T47D (cell line): Measurements from ENCODE around the gene SELENOM.

Experiments used
- DNase-seq, 2 experiments: peaks; one replicate each; pipeline versions ENCODE4 v3.0.0 to v3.0.0-alpha.2; 2011 to 2012; ENCODE audit warnings: low read depth in 1 of 2, low spot score in 1 of 2
- JUND ChIP-seq: IDR thresholded peaks from 2 replicates; pipeline ENCODE4 v1.6.1; 2012; ENCODE audit warnings: low read depth
- in situ Hi-C: cut with HindIII; loops from 2 replicates; pipeline ENCODE4 v1.10.0; 2016; ENCODE audit warnings: low sequenced_read_pairs, low pct_unique_long_range_greater_than_20kb

Gene SELENOM, protein sequence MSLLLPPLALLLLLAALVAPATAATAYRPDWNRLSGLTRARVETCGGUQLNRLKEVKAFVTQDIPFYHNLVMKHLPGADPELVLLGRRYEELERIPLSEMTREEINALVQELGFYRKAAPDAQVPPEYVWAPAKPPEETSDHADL

DNA sequence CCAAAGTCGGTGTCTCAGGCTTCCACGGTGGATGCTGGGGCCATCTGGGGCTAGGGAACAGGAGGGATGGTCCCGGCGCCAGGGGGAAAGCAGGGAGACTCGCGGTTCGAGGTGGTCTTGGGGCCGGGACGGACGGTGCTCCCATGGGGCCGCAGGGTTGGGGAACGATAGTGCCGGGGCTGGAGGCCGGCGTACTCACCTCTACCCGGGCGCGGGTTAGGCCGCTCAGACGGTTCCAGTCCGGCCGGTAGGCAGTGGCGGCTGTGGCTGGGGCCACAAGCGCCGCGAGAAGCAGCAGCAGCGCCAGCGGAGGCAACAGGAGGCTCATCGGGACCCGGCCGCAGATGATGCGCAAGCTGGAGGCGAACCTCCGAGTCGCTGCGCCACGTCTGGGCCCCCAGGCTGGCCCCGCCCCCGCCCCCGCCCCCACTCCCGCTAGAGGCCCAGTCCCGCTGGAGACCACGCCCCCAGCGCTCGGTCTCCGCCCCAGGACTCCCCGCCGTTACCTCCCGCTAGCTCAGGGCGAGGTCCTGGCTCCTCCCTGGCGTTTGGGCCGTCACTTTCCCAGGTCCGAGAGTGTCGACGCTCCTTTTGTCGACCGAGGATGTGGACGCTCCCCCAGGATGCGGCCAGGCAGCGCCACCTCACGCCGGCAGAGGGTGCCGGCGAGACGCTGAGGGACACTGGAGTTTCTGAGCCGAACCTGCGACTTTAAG is at the start of gene SELENOM:
TSS of gene SELENOM (minus strand) at position 391 of the 716 bp plus-strand sequence. CDS start at position 328, 63 bp downstream.
- peak; percentile 82 to 98 for DNase-seq
- TF ChIP-seq JUND = no peak
- in situ Hi-C loops = no loop called here

DNA sequence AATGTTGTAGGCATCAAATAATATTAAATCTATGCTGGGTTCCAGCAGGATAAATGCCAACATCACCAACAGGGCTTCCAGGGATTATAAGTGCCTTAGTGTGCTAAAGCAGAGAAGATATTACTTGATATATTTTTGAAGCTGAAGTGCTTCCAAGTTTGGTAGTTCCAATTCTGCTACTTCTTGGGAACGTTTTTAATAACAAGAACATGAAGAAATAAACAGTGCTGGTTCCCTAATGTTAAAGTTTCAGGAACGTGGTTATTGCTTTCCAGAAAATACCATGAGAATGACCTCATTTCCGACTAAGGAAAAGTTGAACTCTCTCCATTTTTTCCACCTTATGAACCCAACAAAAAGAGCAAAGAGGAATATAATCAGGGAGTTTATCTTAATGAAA is 48.1 kb upstream of the SELENOM start:
- no peak for TF ChIP-seq JUND
- DNase-seq = no peak
- in situ Hi-C loops = no loop called here

DNA sequence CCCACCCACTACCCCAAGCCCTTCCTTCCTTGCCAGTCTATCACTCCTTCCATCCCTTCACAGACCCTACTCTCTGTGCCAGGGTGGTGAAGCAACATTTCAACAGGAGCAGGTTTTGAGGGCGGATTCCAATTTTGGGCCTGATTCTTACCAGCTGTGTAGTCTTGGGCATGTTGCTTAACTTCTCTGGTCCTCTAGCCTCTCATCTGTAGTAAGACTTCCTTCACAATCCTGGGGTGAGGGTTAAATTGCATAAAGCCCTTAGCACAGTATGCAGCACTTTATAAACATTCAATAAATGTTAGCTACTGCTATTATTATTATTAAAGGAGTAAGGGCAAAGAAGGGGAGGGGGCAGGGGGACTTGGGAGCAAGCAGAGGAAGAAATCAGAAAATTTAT is 47.6 kb upstream of the SELENOM start:
- TF ChIP-seq JUND = no peak
- no peak for DNase-seq
- in situ Hi-C loops = no loop called here

DNA sequence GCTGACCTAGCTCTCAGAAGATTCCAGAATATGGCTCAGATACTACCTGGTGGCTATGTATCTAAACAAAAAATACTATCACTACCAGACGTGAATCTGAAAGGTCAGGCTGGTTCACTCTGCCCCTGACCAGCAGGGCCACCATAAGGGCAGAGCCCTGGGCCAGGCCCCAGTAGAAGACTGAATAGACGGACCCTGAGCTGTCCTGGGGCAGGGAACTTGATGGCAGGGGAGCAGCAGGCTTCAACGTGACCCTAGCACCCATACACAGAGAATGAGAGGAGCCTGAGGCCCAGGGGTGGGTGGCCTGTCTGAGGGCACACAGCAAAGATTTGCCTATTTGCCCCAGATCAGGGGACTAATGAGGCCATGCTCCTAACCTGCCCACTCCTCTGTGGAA is 46.0 kb upstream of the SELENOM start:
- in situ Hi-C loops = no loop called here
- no peak for DNase-seq
- TF ChIP-seq JUND = no peak

DNA sequence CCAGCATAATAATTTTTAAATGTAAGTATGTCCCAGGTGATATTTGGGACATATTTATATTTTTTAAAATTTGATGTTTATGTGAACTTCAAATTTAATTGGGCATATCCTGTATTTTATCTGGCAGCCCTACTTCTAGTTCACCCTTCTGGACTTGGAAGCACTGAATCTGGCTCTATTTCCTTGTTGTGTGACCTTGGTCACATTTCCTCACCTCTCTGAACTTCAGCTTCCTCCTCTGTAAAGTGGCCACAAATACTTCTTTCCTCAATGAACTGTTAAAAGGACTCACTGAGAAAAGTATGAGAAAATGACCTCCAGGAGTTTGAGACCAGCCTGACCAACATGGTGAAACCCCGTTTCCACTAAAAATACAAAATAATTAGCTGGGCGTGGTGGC is 44.5 kb upstream of the SELENOM start:
- in situ Hi-C loops = no loop called here
- no peak for DNase-seq
- no peak for TF ChIP-seq JUND

DNA sequence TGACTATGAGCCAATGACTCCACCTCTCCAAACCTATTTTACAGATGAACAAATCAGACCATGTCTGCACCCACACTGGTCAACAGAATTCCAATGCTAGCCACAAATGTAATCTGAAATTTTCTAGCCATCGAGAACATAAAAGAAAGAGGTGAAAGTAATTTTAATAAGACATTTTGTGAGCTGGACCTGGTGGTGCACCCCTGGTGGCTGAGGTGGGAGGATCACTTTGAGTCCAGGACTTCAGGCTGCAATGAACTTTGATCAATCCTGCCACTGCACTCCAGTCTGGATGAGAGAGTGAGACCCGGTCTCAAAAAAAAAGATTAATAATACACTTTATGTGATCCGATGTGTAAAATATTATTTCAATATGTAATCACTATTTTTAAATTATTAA is 43.2 kb upstream of the SELENOM start:
- in situ Hi-C loops = no loop called here
- DNase-seq = no peak
- no peak for TF ChIP-seq JUND

DNA sequence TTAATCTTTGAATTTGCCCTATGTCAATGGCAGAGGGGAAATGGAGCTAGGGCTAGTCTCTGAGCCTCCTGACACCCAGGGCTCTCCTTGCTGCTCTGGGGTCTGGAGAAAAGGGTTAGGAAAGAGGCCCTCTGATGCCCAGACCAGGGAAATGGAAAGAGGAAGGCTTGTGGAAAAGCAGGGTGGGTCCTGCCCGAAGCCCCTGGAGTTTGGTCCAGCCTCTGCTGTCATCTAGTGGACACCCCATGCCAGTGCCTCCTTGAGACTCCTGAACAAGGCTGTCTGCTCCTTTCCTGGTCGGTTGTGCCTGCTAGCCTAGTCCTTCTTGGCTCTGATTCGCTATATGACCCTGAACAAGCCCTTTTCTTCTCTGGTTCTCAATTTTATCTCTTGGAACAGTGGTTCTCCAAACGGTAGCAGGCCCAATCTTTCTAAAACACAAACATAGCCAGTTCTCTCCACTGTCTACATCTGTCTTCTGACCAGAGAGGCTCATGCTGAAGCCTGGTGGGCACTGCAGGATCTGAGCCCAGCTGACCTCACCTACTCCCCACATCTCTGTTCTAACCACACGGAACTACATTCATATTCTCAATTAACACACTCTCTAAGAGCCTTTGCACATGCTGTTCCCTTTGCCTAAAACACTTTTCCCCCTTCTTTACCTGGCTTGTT is 41.7 kb upstream of the SELENOM start:
- DNase-seq = peak; percentile 61 to 81
- in situ Hi-C loops = no loop called here
- TF ChIP-seq JUND = no peak

DNA sequence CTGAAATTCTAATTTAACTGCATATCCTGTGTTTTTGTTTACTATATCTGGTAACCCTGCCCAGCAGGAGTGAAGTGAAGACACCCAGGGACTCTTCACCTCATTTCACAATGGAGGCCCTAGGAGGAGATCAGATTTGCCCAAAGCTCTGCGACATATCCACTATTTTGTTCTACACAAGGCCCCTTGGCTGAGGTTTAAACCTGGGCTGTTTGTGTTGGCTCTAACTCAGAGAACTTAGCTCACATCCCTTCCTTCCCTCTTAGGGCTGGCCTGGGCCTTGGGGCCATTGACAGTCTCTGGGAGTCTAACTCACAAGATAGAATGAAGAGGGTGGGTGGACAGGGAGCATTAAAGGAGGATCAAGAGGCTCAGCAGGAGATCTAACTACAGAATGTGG is 41.1 kb upstream of the SELENOM start:
- no peak for TF ChIP-seq JUND
- DNase-seq = peak in 1 of 2 experiments; percentile 59
- in situ Hi-C loops = no loop called here

DNA sequence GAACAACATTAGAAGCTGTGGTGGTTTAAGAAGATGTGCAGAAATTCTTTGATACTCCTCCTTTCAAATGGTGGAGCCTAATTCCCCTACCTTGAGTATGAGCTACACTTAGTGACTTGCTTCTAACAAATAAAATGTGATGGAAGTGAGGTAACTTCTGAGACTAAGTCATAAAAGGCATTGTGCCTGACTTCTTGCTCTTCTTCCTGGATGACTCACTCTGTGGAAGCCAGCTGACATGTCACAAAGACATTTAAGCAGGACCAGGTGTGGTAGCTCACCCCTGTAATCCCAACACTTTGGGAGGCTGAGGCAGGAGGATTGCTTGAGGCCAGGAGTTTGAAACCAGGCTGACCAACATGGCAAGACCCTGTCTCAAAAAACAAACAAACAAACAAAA is 36.9 kb upstream of the SELENOM start:
- TF ChIP-seq JUND = no peak
- in situ Hi-C loops = no loop called here
- no peak for DNase-seq

DNA sequence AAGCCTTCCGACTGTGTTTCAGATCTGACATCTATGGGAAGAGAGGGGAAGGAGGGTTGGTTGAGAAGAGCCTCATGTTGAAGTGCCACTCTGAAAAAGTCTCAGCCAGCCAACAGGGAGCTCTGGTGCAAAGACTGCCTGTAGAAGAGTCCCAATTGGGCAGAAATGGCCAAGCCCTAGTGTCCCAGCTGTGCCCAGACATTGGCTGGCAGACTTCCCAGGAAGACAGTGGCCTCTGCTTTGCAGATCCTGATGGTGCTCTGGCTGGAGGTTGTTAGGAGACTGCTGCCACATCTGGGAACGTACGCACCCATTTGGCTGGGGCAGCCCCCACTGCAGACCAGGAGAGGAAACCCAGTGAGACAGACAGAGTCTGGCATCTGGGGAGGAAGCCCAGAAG is 36.2 kb upstream of the SELENOM start:
- no peak for TF ChIP-seq JUND
- in situ Hi-C loops = no loop called here
- DNase-seq = no peak

DNA sequence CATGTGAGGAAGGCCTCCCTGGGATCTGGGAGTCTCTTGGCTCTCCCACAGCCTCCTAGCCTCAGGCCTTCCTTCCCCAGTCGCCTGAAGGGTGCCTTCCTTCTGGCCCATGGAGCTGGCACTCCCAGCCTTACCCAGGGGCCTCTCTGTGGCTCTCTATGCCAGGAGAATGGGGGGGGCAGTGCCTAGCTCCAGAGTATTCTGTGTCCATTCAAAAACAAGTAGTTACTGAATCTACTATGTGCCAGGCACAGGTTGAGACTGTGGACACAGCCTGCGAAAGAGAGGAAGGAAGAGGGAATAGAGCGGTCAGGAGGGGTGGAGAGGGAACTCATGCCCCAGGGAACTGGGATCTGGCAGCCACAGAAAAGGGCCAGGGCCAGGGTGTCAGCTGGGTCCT is 35.7 kb upstream of the SELENOM start:
- TF ChIP-seq JUND = no peak
- in situ Hi-C loops = no loop called here
- no peak for DNase-seq

DNA sequence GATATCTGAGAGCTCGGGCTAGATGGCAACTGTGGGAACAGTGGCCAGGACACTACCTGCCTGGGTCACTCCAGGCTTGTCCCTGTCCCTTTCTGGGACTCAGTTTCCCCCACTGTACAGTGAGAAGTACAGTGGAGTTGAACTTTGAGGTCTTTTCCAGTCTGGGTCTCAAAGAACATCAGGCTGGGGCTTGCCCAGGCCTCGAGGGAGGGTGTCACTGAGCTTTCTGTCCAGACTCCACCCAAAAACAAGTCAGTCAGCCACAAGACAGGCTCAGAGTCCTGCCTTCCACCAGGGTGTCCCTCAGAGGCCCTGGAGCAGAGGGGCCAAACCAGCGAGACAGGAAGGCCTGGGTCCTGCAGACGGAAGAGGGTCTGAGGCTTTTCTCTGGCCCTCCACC is 34.9 kb upstream of the SELENOM start:
- in situ Hi-C loops = no loop called here
- DNase-seq = no peak
- TF ChIP-seq JUND = no peak

DNA sequence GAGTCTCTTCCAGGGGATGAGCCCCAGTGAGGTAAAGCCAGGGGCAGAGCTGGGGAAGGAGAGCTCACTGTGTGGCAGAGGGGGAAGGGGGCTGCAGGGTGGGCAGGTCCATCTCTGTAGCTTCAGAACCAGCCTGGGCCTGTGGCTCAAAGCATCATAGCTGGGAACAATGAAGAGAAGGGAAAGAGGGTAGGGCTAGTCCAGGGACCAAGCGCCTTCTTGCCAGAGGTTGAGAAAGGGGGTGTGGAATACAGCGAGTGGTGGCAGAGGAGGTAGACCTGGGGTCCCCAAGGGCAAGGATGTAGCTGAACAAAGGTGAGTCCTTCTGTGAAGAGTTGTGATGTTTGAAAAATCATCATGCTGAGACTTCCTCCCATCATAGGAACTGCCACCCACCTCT is 34.2 kb upstream of the SELENOM start:
- no peak for DNase-seq
- no peak for TF ChIP-seq JUND
- in situ Hi-C loops = no loop called here
